Measurements from ENCODE around the gene RGS7BP. TPM values are rescaled to one million over a fixed set of nuclear protein-coding genes. Genes with fewer than 3 reads are reported as not detected.

The RGS7BP gene
- polyA plus RNA-seq, 2 of the 4 experiments (the other 2 are of a cell fraction), result not detected

GRCh38 chr5:64462391-64462790, 43.4 kb upstream of the RGS7BP start:
- no peak overlapping the region for H3K4me3 ChIP-seq
- H3K4me2 ChIP-seq, result no peak overlapping the region
- FAIRE-seq (no peak), ATAC-seq (no peak), DNase-seq (ENCODE audit: low read depth in 1 of 2, low spot score in 1 of 2) (no peak)
- 12% methylated on average over 4 of the region's 4 CpGs for WGBS (ENCODE audit: missing lambda C conversion rate)
- no peaks in the 10 kb centered on the region for H3K9me3 ChIP-seq
- POLR2A ChIA-PET, result no interaction called here
- CTCF ChIA-PET, result no interaction called here
- H3K27ac ChIP-seq, result no peak overlapping the region
- TF ChIP-seq CHD2 (IDR thresholded peaks at IDR 0.05; ENCODE audit: low read length, partially characterized antibody) (no peak), ESRRA (IDR thresholded peaks at IDR 0.05; ENCODE audit: borderline replicate concordance, low read length) (no peak), HOXB5 (CRISPR knock-in tag; IDR thresholded peaks at IDR 0.05) (no peak), JUN (IDR thresholded peaks at IDR 0.05) (no peak), RCOR1 (IDR thresholded peaks at IDR 0.05; ENCODE audit: low read depth, low read length) (no peak)
- no peaks in the 10 kb centered on the region for H3K4me1 ChIP-seq

GRCh38 chr5:64486163-64486562, 19.7 kb upstream of the RGS7BP start:
- H3K9me3 ChIP-seq, result no peaks in the 10 kb centered on the region
- POLR2A ChIA-PET, result no interaction called here
- H3K4me2 ChIP-seq, result no peak overlapping the region
- DNase-seq (ENCODE audit: low read depth in 1 of 2, low spot score in 1 of 2) (no peak), ATAC-seq (no peak), FAIRE-seq (no peak)
- no peak overlapping the region for H3K27ac ChIP-seq
- WGBS (ENCODE audit: missing lambda C conversion rate), result 0% methylated on average over 2 of the region's 2 CpGs
- CTCF ChIA-PET, result no interaction called here
- no peak overlapping the region for H3K4me3 ChIP-seq
- H3K4me1 ChIP-seq, result no peaks in the 10 kb centered on the region
- no peak for TF ChIP-seq JUNB (IDR thresholded peaks at IDR 0.05)
- TF ChIP-seq NFE2L2 (conservative IDR thresholded peaks at IDR 0.05; ENCODE audit: low read length), result no peak
- TF ChIP-seq, protein P1, sequence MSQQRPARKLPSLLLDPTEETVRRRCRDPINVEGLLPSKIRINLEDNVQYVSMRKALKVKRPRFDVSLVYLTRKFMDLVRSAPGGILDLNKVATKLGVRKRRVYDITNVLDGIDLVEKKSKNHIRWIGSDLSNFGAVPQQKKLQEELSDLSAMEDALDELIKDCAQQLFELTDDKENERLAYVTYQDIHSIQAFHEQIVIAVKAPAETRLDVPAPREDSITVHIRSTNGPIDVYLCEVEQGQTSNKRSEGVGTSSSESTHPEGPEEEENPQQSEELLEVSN (IDR thresholded peaks at IDR 0.05; ENCODE audit: borderline replicate concordance, low read depth), result no peak
- no peak for TF ChIP-seq EHMT2 (IDR thresholded peaks at IDR 0.05; ENCODE audit: low read depth)
- TF ChIP-seq CHD2 (IDR thresholded peaks at IDR 0.05; ENCODE audit: low read length, partially characterized antibody), result no peak
- no peak for TF ChIP-seq HDAC2 (IDR thresholded peaks at IDR 0.05)
- TF ChIP-seq JUN (IDR thresholded peaks at IDR 0.05), result no peak
- TF ChIP-seq TP53 (CRISPR knock-in tag; IDR thresholded peaks at IDR 0.05), result no peak
- no peak for TF ChIP-seq BHLHE40 (IDR thresholded peaks at IDR 0.05; ENCODE audit: low read depth, low read length)
- TF ChIP-seq ZFP36 (IDR thresholded peaks at IDR 0.05; ENCODE audit: borderline replicate concordance, partially characterized antibody), result no peak
- no peak for TF ChIP-seq ZC3H11A (IDR thresholded peaks at IDR 0.05)
- TF ChIP-seq HMGXB4 (CRISPR knock-in tag; IDR thresholded peaks at IDR 0.05; ENCODE audit: borderline replicate concordance), result no peak
- no peak for TF ChIP-seq FOSB (CRISPR knock-in tag; IDR thresholded peaks at IDR 0.05)
- no peak for TF ChIP-seq HOXB5 (CRISPR knock-in tag; IDR thresholded peaks at IDR 0.05)
- no peak for TF ChIP-seq ATOH8 (CRISPR knock-in tag; IDR thresholded peaks at IDR 0.05; ENCODE audit: low read depth)
- no peak for TF ChIP-seq ESRRA (IDR thresholded peaks at IDR 0.05; ENCODE audit: borderline replicate concordance, low read length)
- TF ChIP-seq REST (IDR thresholded peaks at IDR 0.05), result no peak
- TF ChIP-seq RFX5 (IDR thresholded peaks at IDR 0.05), result no peak
